Activated T-cell treated with anti-CD3 and anti-CD28 coated beads for 24 hours (primary cell): ENCODE measurements around the gene DELE1.

Experiments
- DNase-seq: peaks from one replicate; pipeline ENCODE4 v3.0.0-alpha.2; 2020; ENCODE audit warnings: low read depth

DELE1 gene

GRCh38 chr5:141958113-141958512 is 34.4 kb downstream of the DELE1 start, which contains the start of gene PCDH12:
TSS of gene PCDH12 (minus strand) at chr5:141958202. CDS start at chr5:141957851, 351 bp downstream.
- peak; percentile 7 for DNase-seq

- DNase-seq, result no peak
Measured at GRCh38 chr5:141958546-141959172, 35.0 kb downstream of the DELE1 start.

DNA sequence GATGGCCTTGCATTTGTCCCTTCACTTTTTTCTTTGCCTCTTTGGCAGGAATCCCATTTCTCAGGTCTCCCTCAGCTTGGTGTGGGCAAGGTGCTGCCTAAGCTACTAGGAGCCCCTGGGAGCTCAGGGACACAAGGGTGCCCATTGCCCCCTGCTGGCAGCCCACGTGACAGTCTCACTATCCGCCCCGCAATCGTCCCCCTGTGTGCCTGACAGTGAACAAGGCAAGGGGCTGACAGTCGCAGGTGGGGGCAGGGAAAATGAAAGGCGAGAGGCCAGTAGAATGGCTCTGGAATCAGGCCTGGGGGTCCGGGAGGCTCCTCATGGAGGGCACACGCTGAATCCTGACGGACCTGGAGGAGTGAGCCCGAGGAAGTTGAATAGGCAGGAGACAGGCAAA is 36.3 kb downstream of the DELE1 start:
- no peak for DNase-seq

DNA sequence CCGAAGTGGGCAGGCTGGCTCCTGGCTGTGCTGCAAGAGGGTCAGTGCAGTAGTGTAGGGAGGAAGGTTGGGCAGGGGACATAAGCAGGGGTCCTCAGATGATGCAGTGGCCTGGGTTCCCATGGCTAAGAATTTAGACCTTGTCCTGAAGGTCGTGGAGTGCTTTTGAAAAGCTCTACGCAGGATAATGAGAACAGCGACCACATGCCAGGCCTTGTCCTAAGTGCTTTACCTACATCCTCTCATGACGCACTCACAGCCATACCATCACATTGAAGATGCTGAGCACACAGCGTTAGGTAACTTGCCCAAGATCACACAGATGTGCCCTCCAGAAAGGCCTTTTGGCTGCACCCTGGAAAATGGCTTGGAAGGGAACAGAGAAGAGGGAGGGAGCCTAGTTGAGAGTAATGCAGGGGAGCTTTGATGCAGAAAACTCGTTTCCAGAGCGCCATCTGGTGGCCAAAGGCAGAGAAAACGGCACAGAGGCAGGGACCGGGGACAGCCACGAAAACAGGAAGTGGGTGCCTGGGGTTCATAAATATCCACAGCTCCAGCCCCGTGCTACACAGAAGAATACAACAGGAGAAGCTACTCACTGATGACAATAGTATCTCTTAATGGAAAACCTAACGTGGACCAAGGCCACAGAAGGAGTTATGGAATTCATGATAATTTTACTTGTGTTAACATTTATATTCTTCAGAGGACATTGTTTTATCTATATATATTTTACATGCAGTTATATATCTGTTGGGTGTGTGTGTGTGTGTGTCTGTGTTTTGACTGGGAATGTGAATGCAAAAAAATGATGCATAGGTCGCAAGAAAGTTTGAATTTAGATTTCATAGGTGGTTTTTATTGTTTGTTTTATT is 37.0 kb downstream of the DELE1 start:
- DNase-seq, result peak; percentile 87

GRCh38 chr5:141961466-141961865 is 37.8 kb downstream of the DELE1 start:
- no peak for DNase-seq

DNA sequence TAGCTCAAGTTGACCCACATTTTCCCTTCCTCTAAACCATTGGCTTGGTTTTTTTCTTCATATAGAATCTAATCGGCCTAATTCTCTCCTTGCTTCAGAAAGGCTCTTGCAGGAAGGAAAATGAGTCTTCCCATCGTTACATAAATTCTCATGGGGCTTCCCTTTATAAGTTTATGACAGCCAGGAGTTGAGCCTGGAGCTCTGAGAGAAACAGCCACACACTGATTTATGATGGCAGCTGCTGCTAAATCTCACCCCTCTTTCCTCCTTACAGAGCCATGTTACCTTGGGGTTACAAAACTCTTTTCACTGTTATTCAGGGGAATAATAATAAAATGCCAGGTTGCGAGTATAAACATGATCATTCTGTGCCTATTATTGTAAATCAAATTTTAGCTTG is 40.0 kb downstream of the DELE1 start:
- no peak for DNase-seq

DNA sequence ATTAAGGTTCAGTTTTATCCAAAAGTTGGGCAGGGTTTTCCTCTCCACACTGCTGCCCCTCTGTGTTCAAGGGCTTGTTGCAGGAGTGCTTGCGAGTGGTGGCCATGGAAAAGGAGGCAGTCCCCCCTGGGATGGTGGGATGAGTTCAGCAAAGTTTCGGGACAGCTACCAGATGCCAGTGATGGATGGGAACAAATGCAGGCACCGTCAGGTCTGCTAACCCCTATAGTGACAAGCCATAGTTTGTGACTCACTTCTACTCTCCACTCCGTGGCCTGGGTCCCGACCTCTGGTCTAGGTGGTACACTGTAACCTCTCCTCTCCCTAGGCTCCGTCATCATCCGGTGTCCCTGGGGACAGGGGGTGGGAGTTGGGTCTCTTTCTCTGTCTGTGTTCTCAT is 41.4 kb downstream of the DELE1 start:
- no peak for DNase-seq

DNA sequence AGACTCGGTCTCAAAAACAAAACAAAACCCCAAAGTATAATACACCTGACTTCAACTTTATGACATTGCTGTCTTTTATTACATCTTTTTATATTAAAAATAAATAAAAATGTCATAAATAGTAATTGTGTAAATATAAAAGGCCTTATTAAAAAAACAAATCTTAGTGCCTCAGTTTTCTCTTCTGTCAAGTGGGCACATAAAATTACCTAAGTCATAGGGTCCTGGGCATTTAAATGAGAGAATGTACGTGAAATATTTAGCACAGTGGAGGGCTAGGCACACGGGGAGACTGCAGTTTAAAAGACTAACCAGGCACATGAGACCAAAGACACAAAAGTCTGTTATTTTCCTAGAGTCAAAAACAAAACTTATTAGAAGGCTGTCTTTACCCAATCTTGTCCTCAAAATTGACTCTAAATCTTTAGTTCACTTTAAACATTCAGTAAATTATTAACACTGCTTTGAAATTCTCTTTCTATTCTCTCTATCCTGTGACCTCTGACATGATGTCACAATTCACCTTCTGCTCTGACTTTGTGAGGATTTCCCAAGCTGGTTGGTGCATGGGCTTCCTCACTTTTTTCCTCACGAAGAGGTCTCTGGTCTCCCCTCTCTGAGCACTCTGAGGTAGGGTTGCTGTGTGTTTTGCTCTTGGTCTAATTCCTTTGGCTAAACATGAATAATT is 42.7 kb downstream of the DELE1 start:
- DNase-seq, result no peak

DNA sequence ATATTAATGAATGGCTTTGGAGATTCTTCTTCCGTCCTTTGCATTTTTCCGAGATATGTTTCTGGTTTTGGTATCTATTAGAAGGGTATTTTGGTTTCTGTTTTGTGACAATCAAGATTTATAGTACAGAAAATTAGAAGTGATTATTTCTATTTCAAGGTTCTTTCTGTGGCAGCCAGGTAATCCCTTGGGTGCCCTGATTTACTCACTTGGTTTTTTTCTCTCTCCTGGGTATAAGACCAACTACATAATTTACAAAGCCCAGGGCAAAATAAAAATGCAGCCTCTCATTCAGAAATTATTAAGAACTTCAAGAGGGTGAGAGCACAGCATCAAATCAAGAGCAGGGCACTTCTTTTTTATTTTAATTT is 43.3 kb downstream of the DELE1 start:
- DNase-seq, result no peak

DNA sequence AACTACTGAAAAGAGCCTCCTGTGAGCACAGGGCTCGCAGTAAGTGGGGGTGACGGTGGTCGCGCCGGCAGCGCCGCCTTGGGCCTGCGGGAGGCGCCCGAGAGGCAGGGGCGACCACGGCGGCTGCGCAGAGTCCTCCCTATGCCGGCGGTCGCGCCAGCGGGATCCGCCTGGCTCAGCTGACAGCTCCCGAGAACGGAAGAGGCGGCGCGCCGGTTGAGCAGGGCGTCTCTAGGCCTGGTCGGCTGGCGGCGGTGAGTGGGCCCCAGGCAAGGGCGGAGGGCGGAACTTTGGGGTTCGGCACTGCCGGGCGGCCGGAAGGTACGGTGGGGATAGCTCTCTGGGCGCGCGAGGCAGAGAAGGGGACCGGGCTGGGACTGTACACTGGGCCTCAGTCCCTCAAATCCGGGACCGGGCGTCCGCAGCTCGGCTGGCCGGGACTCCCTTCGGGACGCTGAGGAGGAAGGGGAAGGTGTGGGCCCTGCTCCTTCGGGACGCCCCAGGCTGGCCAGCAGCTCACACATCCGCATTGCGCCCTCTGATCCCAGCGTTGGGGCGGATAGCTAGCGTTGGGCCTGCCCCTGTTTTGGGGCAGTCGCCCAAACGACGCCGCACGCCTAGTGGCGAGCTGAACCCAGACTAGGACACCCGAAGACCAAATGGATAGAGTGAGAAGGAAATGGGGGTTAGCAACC is 45.4 kb downstream of the DELE1 start, which contains the start of gene RNF14:
RNF14 (plus strand) TSS at position 192 of the 695 bp plus-strand sequence. CDS start 4,484 bp downstream, outside the sequence.
- DNase-seq, result peak; percentile 92

DNA sequence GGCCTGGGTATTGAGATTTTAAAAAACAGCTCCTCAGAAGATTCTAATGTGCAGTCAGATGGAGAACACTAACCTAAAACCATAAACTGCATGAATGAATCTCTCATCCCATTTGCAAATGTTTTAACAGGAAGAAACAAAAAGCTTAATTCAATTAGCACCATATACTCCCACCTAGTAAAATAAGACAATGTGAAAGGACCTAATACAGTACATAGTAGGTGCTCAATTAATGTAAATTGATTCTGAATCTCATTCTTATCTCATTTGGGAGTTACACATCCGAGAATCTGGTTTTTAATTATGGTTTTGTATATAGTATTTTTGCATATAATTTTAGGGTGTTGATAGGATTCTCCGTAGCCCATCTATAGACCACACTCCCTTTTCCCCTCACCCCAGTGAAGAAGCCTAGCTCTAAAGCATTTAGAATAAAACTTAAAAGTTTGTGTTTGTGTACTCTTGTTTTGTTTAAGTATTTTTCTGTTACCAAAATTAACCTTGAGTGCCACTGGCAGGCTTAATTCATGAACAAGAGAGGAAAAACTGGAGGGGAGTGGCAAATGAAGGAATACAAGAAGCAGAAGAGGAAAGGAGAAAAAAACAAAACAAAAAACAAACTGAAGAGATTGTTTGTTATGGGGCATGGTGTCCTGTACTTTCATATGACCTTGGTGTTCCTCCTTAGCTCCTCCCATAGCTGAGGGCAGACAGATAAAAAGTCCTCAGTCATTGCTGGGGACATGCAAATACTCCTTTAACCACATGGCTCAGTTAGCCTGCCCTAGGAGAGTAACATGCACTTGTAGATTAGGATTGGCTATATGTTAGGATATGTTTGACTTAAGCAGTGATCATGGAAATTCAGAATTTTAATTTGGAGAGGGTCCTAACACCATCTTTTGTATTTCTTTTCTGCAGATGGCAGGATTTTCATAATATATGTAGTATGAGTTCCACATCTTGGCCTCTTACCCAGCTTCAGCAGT is 46.4 kb downstream of the DELE1 start:
- DNase-seq, result no peak

GRCh38 chr5:141973871-141974595 is 50.4 kb downstream of the DELE1 start:
- DNase-seq, result no peak

GRCh38 chr5:141976176-141976575 is 52.5 kb downstream of the DELE1 start:
- no peak for DNase-seq

GRCh38 chr5:141978389-141978788 is 54.7 kb downstream of the DELE1 start:
- no peak for DNase-seq

DNA sequence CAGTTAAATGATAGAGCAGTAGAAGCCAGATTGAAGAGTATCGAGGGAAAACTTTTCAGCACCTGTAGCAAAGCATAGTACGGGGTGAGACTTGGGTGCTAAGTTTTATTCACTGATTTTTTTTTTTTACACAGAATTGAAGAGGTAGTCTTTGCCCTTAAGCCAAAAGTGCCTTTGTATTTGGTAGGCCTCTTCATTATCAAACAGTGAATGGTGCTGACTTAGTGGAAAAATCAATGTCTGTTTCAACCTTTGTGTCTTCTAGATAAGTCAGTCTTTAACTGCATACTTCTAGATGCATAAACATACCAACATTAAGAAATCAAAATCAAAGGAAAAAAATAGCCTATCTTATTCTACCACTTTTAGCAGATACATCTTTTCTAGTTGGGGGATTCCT is 59.0 kb downstream of the DELE1 start:
- no peak for DNase-seq

DNA sequence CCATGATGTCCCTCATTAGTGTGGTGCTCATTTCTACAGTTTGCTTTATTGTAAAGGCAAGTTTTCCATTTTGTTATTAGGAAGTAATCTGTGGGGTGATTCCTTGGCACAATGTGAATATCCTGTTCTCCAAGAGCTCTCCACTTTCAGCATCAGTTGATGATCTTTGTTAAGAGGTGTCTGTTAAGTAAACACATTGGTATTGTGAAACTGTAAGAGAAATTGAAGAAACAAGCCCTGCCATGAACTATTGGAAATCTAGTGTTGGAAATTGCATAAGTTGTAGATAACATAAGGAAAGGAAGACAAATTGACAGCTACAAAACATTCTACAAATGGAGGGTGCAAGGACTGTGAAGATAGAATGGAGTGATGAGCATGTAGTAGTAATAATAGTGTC is 62.4 kb downstream of the DELE1 start:
- no peak for DNase-seq

DNA sequence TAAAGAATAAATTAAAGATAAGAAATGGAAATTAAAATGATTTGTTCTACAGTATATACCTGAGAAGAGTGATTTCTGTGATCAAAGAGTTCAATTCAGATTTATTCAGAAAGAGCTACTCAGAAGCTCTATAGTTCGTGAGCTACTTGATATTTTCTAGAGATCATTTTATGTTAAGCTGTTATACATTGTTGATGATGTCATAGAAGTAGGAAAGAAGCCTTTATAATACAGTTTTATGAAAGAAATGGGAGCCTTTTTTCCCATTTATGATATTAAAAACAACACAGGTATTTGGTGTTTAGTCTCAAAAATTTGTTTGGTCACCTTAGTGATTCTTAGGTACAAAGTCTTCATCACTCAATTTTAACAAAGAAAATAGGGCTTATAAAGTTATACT is 66.0 kb downstream of the DELE1 start:
- no peak for DNase-seq
